Neural cell (in vitro differentiated cells): ENCODE results near the gene CELSR1. TPM values are rescaled to one million over a fixed set of nuclear protein-coding genes. Genes with fewer than 3 reads are reported as not detected.

Experiments used
- H2AFZ ChIP-seq: fragments of 200-600, 300-800 bp; sonication (generic), shearing (Covaris generic); 2 replicates; pipeline ENCODE4 v1.6.0; 2014; ENCODE audit warnings: low read depth, mild to moderate bottlenecking, antibody characterized with exemption, low read length, moderate library complexity
- H3F3A ChIP-seq: fragments of 200-600 bp; shearing (Covaris generic); 2 replicates; pipeline ENCODE4 v1.6.1; 2016; ENCODE audit warnings: mild to moderate bottlenecking, moderate library complexity, mixed read lengths, antibody characterized with exemption, low read length; ENCODE audit not compliant: insufficient read depth, poor library complexity, severe bottlenecking
- H3K27ac ChIP-seq: fragments of 200-600, 300-800 bp; sonication (generic), shearing (Covaris generic); 2 replicates; pipeline ENCODE4 v1.5.1; 2014; ENCODE audit warnings: mild to moderate bottlenecking, low read length, moderate library complexity
- H3K27me3 ChIP-seq: fragments of 300-800, 200-600 bp; sonication (generic), shearing (Covaris generic); 2 replicates; pipeline ENCODE4 v1.6.0; 2014; ENCODE audit warnings: mild to moderate bottlenecking, low read depth, low read length, moderate library complexity; ENCODE audit not compliant: insufficient read depth
- H3K36me3 ChIP-seq: fragments of 300-800, 200-600 bp; sonication (generic), shearing (Covaris generic); 2 replicates; pipeline ENCODE4 v1.5.1; 2014; ENCODE audit warnings: mild to moderate bottlenecking, antibody characterized with exemption, low read length, moderate library complexity; ENCODE audit not compliant: insufficient read depth
- H3K4me2 ChIP-seq: fragments of 300-800, 200-600 bp; sonication (generic), shearing (Covaris generic); 2 replicates; pipeline ENCODE4 v1.6.0; 2014; ENCODE audit warnings: mild to moderate bottlenecking, low read length
- H3K4me3 ChIP-seq: fragments of 300-800, 200-600 bp; sonication (generic), shearing (Covaris generic); 2 replicates; pipeline ENCODE4 v1.5.1; 2014; ENCODE audit warnings: mild to moderate bottlenecking, low read length, moderate library complexity
- H3K79me2 ChIP-seq: fragments of 200-600 bp; shearing (Covaris generic); replicated peaks from 2 replicates; pipeline ENCODE4 v1.6.0; 2014; ENCODE audit warnings: mild to moderate bottlenecking, low read length, moderate library complexity; ENCODE audit not compliant: insufficient read depth
- H3K9ac ChIP-seq: fragments of 300-800, 200-600 bp; sonication (generic), shearing (Covaris generic); 2 replicates; pipeline ENCODE4 v1.6.1; 2016; ENCODE audit warnings: mild to moderate bottlenecking, low read length, mixed read lengths
- H3K9me2 ChIP-seq: fragments of 200-600 bp; shearing (Covaris generic); 2 replicates; pipeline ENCODE4 v1.6.1; 2016; ENCODE audit warnings: mild to moderate bottlenecking, low read length, mixed read lengths; ENCODE audit not compliant: insufficient read depth
- H3K9me3 ChIP-seq: fragments of 200-600, 300-800 bp; sonication (generic), shearing (Covaris generic); 2 replicates; pipeline ENCODE4 v1.6.1; 2016; ENCODE audit warnings: mild to moderate bottlenecking, mixed run types, low read length, moderate library complexity, mixed read lengths
- H4K20me1 ChIP-seq: fragments of 200-600 bp; shearing (Covaris generic); 2 replicates; pipeline ENCODE4 v1.6.1; 2016; ENCODE audit warnings: mild to moderate bottlenecking, mixed run types; ENCODE audit not compliant: insufficient read depth
- CTCF ChIP-seq: fragments of 450-650 bp; IDR thresholded peaks from 2 replicates; pipeline ENCODE4 v1.5.1; 2014; ENCODE audit warnings: antibody characterized with exemption, mild to moderate bottlenecking, moderate library complexity; ENCODE audit not compliant: poor library complexity, severe bottlenecking
- EP300 ChIP-seq: fragments of 450-650 bp; conservative IDR thresholded peaks from 2 replicates; pipeline ENCODE4 v1.6.1; 2014; ENCODE audit warnings: antibody characterized with exemption, mild to moderate bottlenecking, moderate library complexity; ENCODE audit not compliant: poor library complexity, severe bottlenecking
- EZH2 ChIP-seq: fragments of 200-600, 300-800 bp; shearing (Covaris generic), sonication (generic); IDR thresholded peaks from 2 replicates; pipeline ENCODE4 v1.6.1; 2014; ENCODE audit warnings: antibody characterized with exemption, low read length, borderline replicate concordance, mild to moderate bottlenecking; ENCODE audit not compliant: insufficient read depth, poor library complexity, severe bottlenecking
- MXI1 ChIP-seq: fragments of 450-650 bp; conservative IDR thresholded peaks from 2 replicates; pipeline ENCODE4 v1.6.1; 2014; ENCODE audit warnings: antibody characterized with exemption, mild to moderate bottlenecking; ENCODE audit not compliant: poor library complexity, severe bottlenecking
- RAD21 ChIP-seq: fragments of 450-650 bp; conservative IDR thresholded peaks from 2 replicates; pipeline ENCODE4 v1.6.1; 2014; ENCODE audit warnings: antibody characterized with exemption, mild to moderate bottlenecking, moderate library complexity
- REST ChIP-seq: IDR thresholded peaks from 2 replicates; pipeline ENCODE4 v1.6.1; 2012; ENCODE audit warnings: borderline replicate concordance
- SMC3 ChIP-seq: fragments of 450-650 bp; conservative IDR thresholded peaks from 2 replicates; pipeline ENCODE4 v1.6.1; 2014; ENCODE audit warnings: antibody characterized with exemption, mild to moderate bottlenecking, moderate library complexity; ENCODE audit not compliant: poor library complexity
- TAF1 ChIP-seq: IDR thresholded peaks from 2 replicates; pipeline ENCODE4 v1.6.1; 2012; ENCODE audit warnings: low read depth
- polyA plus RNA-seq: library from polyadenylated mRNA; depleted of rRNA; stranded (reverse); fragments of >200 nt; gene quantifications from 2 replicates; pipeline ENCODE4 v1.2.3, GENCODE V29; 2014

Gene CELSR1
- polyA plus RNA-seq, 1 donor from 2014 or later = 0.14 TPM

DNA sequence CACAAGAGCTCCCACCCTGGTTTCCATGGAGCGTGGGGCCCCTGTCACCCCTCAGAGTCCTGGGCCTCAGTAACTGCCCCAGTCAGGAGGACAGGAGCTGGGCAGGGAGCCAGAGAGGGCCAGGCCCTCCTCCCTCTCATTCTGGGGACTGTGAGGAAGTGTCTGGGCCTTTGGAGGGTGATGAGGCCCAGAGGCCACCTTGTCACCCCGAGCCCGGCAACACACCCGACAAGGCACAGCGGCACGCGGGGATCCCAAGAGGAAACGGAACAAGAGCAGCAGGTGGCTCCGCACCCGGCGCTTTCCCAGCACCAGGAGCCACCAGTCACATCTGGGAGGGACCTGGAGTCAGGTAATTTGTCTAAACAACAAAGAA is 72.1 kb downstream of the CELSR1 start:
- Histone ChIP-seq H3K79me2 (no peaks in the 10 kb centered on the region), H4K20me1 (no peaks in the 10 kb centered on the region), H3K27me3 (no peaks in the 10 kb centered on the region), H3K4me2 (no peak overlapping the region), H3K36me3 (no peaks in the 10 kb centered on the region), H3K9ac (no peak overlapping the region), H3F3A (no peaks in the 10 kb centered on the region), H3K9me2 (no peaks in the 10 kb centered on the region), H3K27ac (no peak overlapping the region), H2AFZ (no peak overlapping the region), H3K9me3 (no peaks in the 10 kb centered on the region), H3K4me3 (no peak overlapping the region)
- TF ChIP-seq REST (no peak), TAF1 (no peak), RAD21 (no peak), EP300 (no peak), EZH2 (no peak), CTCF (no peak), MXI1 (no peak)

- H4K20me1 ChIP-seq = no peaks in the 10 kb centered on the region
- no peak overlapping the region for H3K4me3 ChIP-seq
- no peaks in the 10 kb centered on the region for H3K36me3 ChIP-seq
- H3K4me2 ChIP-seq = no peak overlapping the region
- TF ChIP-seq CTCF (no peak), TAF1 (no peak), EP300 (no peak), SMC3 (no peak), REST (no peak), MXI1 (no peak), RAD21 (no peak), EZH2 (no peak)
- no peaks in the 10 kb centered on the region for H3F3A ChIP-seq
- H3K27ac ChIP-seq = no peak overlapping the region
- H3K9me2 ChIP-seq = no peaks in the 10 kb centered on the region
- no peak overlapping the region for H3K9ac ChIP-seq
- H3K27me3 ChIP-seq = no peaks in the 10 kb centered on the region
- no peaks in the 10 kb centered on the region for H3K9me3 ChIP-seq
- no peaks in the 10 kb centered on the region for H3K79me2 ChIP-seq
- no peak overlapping the region for H2AFZ ChIP-seq
Observed at GRCh38 chr22:46464701-46465344, 72.6 kb downstream of the CELSR1 start.
